PFSK-1 (cell line): ENCODE measurements around the gene PRKAR1B.

Experiments used
- FOXP2 ChIP-seq: optimal IDR thresholded peaks from 2 replicates; pipeline ENCODE3; 2011; ENCODE audit warnings: borderline replicate concordance, control low read depth, inconsistent platforms; ENCODE audit not compliant: insufficient read depth; ENCODE audit errors: extremely low read length, extremely low read depth
- POLR2AphosphoS5 ChIP-seq: IDR thresholded peaks from 2 replicates; pipeline ENCODE4 v1.6.1; 2012; ENCODE audit warnings: low read depth, mild to moderate bottlenecking, control low read depth, low read length, moderate library complexity
- SIN3A ChIP-seq: IDR thresholded peaks from 2 replicates; pipeline ENCODE4 v1.6.1; 2012; ENCODE audit warnings: mild to moderate bottlenecking, low read length, moderate library complexity, borderline replicate concordance; ENCODE audit not compliant: insufficient read depth
- TAF1 ChIP-seq: IDR thresholded peaks from 2 replicates; pipeline ENCODE4 v1.6.1; 2012; ENCODE audit warnings: low read length, control low read depth, borderline replicate concordance; ENCODE audit not compliant: insufficient read depth
- TF ChIP-seq, protein P1 (sequence below), 2 experiments: IDR thresholded peaks; 2 replicates each; pipeline versions ENCODE4 v1.6.1 to v1.8.0; 2011 to 2012; ENCODE audit warnings: low read depth in 2 of 2, low read length in 2 of 2, control low read depth in 1 of 2, inconsistent platforms in 1 of 2, mild to moderate bottlenecking in 1 of 2, moderate library complexity in 1 of 2; ENCODE audit not compliant: insufficient read depth in 1 of 2

The PRKAR1B gene

DNA sequence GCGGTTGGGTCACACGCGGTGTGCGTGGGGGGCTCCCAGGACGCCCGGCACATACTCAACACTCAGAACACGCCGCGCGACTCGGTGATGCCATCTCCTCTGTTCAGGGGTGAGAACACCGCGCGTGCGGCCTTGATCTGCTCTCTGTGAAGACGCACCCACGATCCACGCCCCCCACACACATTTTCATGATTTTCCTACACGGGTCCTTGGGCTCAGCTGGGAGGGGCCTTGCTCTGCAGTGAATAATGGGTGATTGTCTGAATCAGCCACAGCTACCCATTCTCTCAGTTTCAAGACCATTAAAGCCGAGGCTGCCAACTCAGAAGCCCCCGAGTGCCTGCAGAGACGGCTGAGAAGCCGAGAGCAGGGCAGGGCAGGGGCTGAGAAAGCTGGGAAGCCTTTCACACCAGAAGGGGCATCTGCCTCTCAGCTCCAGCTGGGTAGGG, 153.1 kb downstream of the PRKAR1B start:
- TF ChIP-seq FOXP2 (no peak), TAF1 (no peak), POLR2AphosphoS5 (no peak), SIN3A (no peak)
- TF ChIP-seq, protein P1, sequence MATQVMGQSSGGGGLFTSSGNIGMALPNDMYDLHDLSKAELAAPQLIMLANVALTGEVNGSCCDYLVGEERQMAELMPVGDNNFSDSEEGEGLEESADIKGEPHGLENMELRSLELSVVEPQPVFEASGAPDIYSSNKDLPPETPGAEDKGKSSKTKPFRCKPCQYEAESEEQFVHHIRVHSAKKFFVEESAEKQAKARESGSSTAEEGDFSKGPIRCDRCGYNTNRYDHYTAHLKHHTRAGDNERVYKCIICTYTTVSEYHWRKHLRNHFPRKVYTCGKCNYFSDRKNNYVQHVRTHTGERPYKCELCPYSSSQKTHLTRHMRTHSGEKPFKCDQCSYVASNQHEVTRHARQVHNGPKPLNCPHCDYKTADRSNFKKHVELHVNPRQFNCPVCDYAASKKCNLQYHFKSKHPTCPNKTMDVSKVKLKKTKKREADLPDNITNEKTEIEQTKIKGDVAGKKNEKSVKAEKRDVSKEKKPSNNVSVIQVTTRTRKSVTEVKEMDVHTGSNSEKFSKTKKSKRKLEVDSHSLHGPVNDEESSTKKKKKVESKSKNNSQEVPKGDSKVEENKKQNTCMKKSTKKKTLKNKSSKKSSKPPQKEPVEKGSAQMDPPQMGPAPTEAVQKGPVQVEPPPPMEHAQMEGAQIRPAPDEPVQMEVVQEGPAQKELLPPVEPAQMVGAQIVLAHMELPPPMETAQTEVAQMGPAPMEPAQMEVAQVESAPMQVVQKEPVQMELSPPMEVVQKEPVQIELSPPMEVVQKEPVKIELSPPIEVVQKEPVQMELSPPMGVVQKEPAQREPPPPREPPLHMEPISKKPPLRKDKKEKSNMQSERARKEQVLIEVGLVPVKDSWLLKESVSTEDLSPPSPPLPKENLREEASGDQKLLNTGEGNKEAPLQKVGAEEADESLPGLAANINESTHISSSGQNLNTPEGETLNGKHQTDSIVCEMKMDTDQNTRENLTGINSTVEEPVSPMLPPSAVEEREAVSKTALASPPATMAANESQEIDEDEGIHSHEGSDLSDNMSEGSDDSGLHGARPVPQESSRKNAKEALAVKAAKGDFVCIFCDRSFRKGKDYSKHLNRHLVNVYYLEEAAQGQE (IDR thresholded peaks at IDR 0.05; ENCODE audit: insufficient read depth in 1 of 2, low read depth in 2 of 2, low read length in 2 of 2): no peak

DNA sequence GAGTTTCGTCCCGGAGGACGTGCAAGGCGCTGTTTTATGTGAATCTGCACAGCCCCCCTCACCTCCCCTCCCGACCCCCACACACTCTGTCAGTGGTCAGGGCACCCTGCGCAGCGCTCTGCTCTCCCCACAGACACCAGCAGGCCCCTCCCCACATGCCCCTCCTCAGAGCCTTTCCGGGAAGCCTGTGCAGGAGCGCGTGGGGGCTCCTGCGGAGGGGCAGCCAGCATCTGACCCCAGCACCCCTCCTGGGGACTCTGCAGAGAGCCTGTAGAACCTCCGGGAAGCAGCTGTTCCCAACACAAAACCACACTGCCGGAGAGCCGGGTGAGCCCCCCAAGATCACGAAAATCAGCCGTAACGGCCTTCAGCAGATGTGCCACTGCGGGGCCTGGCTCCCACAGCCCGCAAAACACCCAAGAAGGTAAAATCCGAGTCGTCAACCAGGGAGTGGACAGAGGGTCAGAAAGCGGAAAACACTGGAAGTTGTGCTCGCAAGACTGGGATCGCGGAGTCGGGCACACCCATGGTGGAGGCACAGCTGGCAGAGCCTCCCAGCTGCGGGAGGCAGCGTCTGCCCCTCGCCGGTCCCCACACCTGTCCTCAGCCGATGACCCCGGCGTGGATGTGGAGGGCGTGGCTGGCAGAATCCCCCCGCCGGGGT, 153.7 kb downstream of the PRKAR1B start:
- no peak for TF ChIP-seq TAF1
- TF ChIP-seq, protein P1 (IDR thresholded peaks at IDR 0.05; ENCODE audit: insufficient read depth in 1 of 2, low read depth in 2 of 2, low read length in 2 of 2): no peak
- TF ChIP-seq SIN3A: no peak
- no peak for TF ChIP-seq POLR2AphosphoS5
- no peak for TF ChIP-seq FOXP2

DNA sequence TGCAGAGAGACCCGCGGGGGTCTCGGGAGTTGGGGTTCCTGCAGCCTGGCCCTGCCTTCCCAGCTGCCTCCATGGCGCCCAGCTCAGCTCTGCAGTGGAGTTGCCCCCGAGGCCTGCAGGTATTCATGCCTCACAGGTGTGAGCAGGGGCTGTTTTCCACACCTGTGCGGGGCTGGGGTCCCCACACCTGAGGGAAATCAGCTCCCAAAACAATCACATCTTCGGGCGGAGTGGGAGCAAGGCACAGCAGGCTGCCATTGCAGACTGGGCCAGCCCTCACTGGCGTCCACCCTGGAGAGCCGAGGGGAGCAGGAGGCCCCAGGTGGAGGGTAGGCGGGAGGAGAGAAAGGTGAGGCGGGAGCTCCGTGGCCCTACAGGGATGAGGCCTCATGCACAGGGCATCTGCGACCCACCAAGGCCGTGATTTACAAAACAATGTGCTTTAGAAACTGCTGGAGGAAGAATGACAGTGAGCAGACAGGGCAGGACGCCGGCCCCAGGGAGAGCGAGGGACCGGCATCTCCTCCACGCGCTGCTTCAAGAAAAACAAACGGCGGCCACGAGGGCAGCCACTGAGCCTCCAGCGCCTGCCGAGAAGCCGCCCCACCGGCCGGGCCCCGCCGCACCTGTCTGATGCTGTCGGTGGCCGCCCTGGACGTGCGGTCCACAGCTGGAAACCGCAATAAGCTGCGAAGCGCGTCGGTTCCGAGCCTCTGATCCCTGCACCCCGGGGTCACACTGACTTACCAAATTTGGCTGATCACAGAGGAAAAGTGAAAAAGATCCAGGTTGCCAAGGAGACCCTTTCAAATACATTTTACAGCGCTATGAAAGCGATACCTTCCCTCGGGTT, 154.4 kb downstream of the PRKAR1B start:
- TF ChIP-seq SIN3A (no peak), FOXP2 (no peak), POLR2AphosphoS5 (no peak)

DNA sequence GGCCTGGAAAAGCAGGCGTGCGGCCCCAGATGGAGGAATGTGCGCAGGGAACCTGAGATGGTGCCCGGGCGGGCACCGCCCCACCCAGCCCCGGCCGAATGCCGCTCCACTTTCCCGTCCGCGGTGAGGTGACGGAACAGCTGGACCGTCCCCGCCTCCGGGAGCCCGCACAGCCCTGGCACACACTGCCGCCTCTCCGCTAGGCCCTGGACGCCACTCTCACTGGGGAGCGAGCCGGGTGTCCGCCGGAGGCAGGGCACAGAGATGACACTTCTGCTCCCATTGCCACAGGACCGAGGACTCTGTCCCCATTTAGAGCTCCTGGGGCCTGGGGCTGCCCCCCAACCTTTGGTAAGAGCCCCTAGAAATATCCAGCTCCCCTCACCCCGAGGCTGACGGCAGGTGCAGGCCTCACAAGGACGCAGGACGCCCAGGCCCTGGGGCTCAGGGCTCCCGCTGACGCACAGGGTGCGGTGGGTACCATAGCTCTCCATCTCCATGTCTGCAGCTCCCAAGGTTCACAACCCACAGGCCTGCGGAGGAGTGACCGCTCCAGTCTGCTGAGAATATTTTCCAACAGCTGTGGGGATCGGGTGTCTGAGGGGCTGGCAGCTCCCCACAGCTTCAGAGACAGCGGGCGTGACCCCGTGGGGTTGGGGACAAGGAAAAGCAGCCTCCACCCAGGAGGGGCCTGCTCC, 155.2 kb downstream of the PRKAR1B start:
- TF ChIP-seq SIN3A: no peak
- TF ChIP-seq FOXP2: no peak
- TF ChIP-seq TAF1: no peak
- TF ChIP-seq, protein P1 (IDR thresholded peaks at IDR 0.05; ENCODE audit: insufficient read depth in 1 of 2, low read depth in 2 of 2, low read length in 2 of 2): no peak
- TF ChIP-seq POLR2AphosphoS5: no peak

DNA sequence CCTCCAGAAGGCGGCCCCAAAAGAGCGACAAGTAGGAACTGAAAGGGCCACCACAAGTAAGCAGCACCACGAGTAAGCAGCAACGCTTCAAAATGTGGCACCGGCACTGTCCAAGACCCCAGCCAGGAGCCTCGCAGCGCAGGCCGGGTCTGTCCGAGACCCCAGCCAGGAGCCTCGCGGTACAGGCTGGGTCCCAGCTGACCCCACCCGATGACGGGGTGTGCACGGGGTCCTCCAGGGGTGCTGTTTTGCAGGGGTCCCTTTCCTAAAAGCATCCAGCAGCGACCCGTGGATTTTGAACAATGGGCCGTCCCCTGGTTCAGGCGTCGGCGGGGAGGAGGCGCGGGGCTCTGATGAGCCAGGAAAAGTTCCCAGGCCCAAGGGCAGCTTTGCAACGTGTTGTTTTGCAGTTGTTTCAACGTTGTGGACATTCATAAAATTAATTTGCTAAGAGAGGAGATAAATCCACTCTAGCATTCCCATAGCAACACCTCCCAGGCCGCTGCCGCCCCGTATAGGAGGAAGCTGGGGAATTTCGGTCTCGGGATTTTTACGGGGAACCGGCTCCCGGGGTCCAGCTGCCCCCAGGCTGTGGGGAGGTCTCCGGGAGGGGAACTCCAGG, 155.9 kb downstream of the PRKAR1B start:
- TF ChIP-seq, protein P1 (IDR thresholded peaks at IDR 0.05; ENCODE audit: insufficient read depth in 1 of 2, low read depth in 2 of 2, low read length in 2 of 2): no peak
- TF ChIP-seq POLR2AphosphoS5 (no peak), SIN3A (no peak), TAF1 (no peak), FOXP2 (no peak)
